CD4-positive, alpha-beta T cell treated with Interleukin-17A for 4 hours (primary cell): Measurements from ENCODE around the gene CEACAM18.
"Not testable (repeated sequence)": the region's sequence is repeated elsewhere in the genome, so short reads cannot be mapped to it uniquely, and the experiment has no call there.

Source experiments
- DNase-seq: peaks from one replicate; pipeline ENCODE4 v3.0.0-alpha.2; 2020; ENCODE audit warnings: mixed read lengths

CEACAM18 gene

GRCh38 chr19:51478381-51479234 is at the start of gene CEACAM18:
Gene CEACAM18, plus strand, starts transcription at chr19:51478539.
- DNase-seq = no peak

- no peak for DNase-seq
Measured at GRCh38 chr19:51430221-51430620, 48.1 kb upstream of the CEACAM18 start.

GRCh38 chr19:51431124-51431523 is 47.2 kb upstream of the CEACAM18 start:
- no peak for DNase-seq

GRCh38 chr19:51433043-51433442 is 45.3 kb upstream of the CEACAM18 start:
- no peak for DNase-seq

GRCh38 chr19:51434456-51434855 is 43.9 kb upstream of the CEACAM18 start:
- no peak for DNase-seq

- peak; percentile 37 for DNase-seq
Measured at GRCh38 chr19:51439021-51439465, 39.3 kb upstream of the CEACAM18 start.

GRCh38 chr19:51440052-51440451 is 38.3 kb upstream of the CEACAM18 start:
- DNase-seq = no peak

GRCh38 chr19:51440846-51441409 is 37.4 kb upstream of the CEACAM18 start:
- peak; percentile 19 for DNase-seq

GRCh38 chr19:51441410-51442390 is 36.6 kb upstream of the CEACAM18 start:
- peak; percentile 78 for DNase-seq

- not testable (repeated sequence) for DNase-seq
Measured at GRCh38 chr19:51447510-51447909, 30.8 kb upstream of the CEACAM18 start.

- DNase-seq = no peak
Measured at GRCh38 chr19:51448011-51448410, 30.3 kb upstream of the CEACAM18 start.

GRCh38 chr19:51448411-51449016 is 29.8 kb upstream of the CEACAM18 start:
- DNase-seq = peak; percentile 5

- no peak for DNase-seq
Measured at GRCh38 chr19:51450730-51451307, 27.5 kb upstream of the CEACAM18 start.

GRCh38 chr19:51456541-51457290 is 21.6 kb upstream of the CEACAM18 start:
- DNase-seq = no peak

- no peak for DNase-seq
Measured at GRCh38 chr19:51457351-51458013, 20.9 kb upstream of the CEACAM18 start.

- no peak for DNase-seq
Measured at GRCh38 chr19:51458051-51458645, 20.2 kb upstream of the CEACAM18 start, which contains the start of gene SIGLEC8. Gene SIGLEC8, minus strand, starts transcription at chr19:51458454. Its CDS starts 67 bp downstream, at chr19:51458387.

- DNase-seq = no peak
Measured at GRCh38 chr19:51458899-51459505, 19.3 kb upstream of the CEACAM18 start.

GRCh38 chr19:51460164-51460992 is 18.0 kb upstream of the CEACAM18 start:
- no peak for DNase-seq

- no peak for DNase-seq
Measured at GRCh38 chr19:51461723-51462161, 16.6 kb upstream of the CEACAM18 start.
